Lower leg skin (tissue), 3 donors: ENCODE results near the gene BDKRB2.

Experiments
- POLR2A ChIP-seq, 2 donors: fragments of 450-650 bp; IDR thresholded peaks; one replicate each; pipeline ENCODE4 v1.6.1; 2016 to 2017; ENCODE audit warnings: antibody characterized with exemption in 2 of 2, mild to moderate bottlenecking in 1 of 2, moderate library complexity in 1 of 2
- TF ChIP-seq, protein P1 (sequence below), 3 donors: fragments of 450-650 bp; IDR thresholded peaks; one replicate each; pipeline ENCODE4 v1.5.1; 2016; ENCODE audit warnings: antibody characterized with exemption in 3 of 3, mild to moderate bottlenecking in 3 of 3, moderate library complexity in 2 of 3

GRCh38 chr14:96254687-96255086 is 50.0 kb downstream of the BDKRB2 start:
- TF ChIP-seq, protein P1, sequence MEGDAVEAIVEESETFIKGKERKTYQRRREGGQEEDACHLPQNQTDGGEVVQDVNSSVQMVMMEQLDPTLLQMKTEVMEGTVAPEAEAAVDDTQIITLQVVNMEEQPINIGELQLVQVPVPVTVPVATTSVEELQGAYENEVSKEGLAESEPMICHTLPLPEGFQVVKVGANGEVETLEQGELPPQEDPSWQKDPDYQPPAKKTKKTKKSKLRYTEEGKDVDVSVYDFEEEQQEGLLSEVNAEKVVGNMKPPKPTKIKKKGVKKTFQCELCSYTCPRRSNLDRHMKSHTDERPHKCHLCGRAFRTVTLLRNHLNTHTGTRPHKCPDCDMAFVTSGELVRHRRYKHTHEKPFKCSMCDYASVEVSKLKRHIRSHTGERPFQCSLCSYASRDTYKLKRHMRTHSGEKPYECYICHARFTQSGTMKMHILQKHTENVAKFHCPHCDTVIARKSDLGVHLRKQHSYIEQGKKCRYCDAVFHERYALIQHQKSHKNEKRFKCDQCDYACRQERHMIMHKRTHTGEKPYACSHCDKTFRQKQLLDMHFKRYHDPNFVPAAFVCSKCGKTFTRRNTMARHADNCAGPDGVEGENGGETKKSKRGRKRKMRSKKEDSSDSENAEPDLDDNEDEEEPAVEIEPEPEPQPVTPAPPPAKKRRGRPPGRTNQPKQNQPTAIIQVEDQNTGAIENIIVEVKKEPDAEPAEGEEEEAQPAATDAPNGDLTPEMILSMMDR (IDR thresholded peaks at IDR 0.05) = no peak
- no peak for TF ChIP-seq POLR2A (IDR thresholded peaks at IDR 0.05)
